HL-60 (cell line): ENCODE results near the gene AZU1.
A peak's percentile ranks its signal among the peaks of the same experiment; 100 is the strongest.

Experiments
- DNase-seq, 2 experiments: peaks; one replicate each; pipeline ENCODE4 v3.0.0-alpha.2; 2010 to 2020; ENCODE audit warnings: low read depth in 1 of 2, low spot score in 1 of 2
- H3K27ac ChIP-seq: fragments of 250-450 bp; sonication (Bioruptor Pico); replicated peaks from 2 replicates; pipeline ENCODE4 v1.5.1; 2020; ENCODE audit warnings: mild to moderate bottlenecking, moderate library complexity
- H3K27me3 ChIP-seq: fragments of 250-450 bp; sonication (Bioruptor Pico); 2 replicates; pipeline ENCODE4 v1.5.1; 2021; ENCODE audit warnings: mild to moderate bottlenecking, moderate library complexity; ENCODE audit not compliant: insufficient read depth, poor library complexity, severe bottlenecking
- H3K4me3 ChIP-seq: replicated peaks from 2 replicates; pipeline ENCODE4 v1.5.1; 2011; ENCODE audit warnings: mild to moderate bottlenecking, control low read depth, low read length; ENCODE audit not compliant: insufficient read depth
- GABPA ChIP-seq: IDR thresholded peaks from 2 replicates; pipeline ENCODE4 v1.6.1; 2012; ENCODE audit warnings: low read depth
- POLR2AphosphoS5 ChIP-seq: IDR thresholded peaks from 2 replicates; pipeline ENCODE4 v1.6.1; 2012; ENCODE audit warnings: low read depth
- SPI1 ChIP-seq: IDR thresholded peaks from 2 replicates; pipeline ENCODE4 v1.6.1; 2012; ENCODE audit warnings: low read depth, mild to moderate bottlenecking, borderline replicate concordance
- TF ChIP-seq, protein P1 (sequence below): IDR thresholded peaks from one replicate; pipeline ENCODE4 v1.5.1; 2011; ENCODE audit warnings: low read length, control low read depth, inconsistent platforms; ENCODE audit not compliant: insufficient read depth
- TF ChIP-seq, protein P2 (sequence below): IDR thresholded peaks from 2 replicates; pipeline ENCODE4 v1.6.1; 2012; ENCODE audit warnings: low read depth; ENCODE audit not compliant: insufficient replicate concordance

Gene AZU1

DNA sequence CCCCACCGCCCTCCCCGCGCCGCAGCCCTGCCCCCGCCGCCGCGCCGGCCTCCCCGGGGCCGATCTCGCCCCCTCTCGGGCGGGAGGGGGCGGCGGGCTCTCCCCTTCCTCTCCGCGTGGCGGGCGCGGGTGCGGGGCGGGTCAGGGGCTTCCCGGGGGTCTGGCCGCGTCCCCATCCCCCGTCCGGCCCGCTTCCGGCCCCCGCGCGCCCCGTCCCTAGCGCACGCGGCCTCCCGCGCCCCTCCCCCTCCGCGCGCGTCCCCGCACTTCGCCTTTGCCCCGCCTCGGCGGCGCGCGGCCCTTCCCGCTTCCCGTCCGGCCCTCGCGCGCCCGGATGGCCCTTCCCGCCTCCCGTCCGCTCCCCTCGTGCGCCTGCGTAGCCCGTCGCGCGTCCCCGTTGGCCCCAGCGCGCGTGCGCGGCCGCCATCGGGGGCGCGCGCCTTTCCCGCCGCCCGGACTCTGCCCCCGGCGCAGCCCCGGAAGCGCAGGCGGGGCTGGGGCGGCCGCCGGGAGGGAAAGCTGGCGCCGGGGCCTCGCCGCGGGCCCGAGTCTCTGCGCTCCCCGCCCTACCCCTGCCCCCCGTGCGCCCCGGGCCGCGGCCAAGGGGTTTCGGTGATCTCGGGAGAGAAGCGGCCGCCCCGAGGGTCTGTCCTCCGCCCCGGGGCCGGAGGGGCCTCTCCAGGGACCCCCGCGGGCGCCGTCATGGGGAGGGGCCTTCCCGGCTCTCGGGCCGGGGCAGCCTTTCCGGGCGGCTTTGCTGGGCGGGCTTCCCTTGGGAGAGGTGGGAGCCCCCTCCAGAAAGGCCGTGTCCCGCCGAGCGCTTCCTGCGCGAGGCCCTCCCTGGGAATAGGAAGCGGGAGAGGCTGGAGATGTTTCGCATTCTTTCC lies 29.9 kb upstream of the AZU1 start:
- Histone ChIP-seq H3K27ac (peak overlapping the region; percentile 95), H3K4me3 (peak overlapping the region; percentile 98), H3K27me3 (no peaks in the 10 kb centered on the region)
- peak; percentile 59; the same call in 1 of the 2 replicates for TF ChIP-seq POLR2AphosphoS5
- TF ChIP-seq, protein P1, sequence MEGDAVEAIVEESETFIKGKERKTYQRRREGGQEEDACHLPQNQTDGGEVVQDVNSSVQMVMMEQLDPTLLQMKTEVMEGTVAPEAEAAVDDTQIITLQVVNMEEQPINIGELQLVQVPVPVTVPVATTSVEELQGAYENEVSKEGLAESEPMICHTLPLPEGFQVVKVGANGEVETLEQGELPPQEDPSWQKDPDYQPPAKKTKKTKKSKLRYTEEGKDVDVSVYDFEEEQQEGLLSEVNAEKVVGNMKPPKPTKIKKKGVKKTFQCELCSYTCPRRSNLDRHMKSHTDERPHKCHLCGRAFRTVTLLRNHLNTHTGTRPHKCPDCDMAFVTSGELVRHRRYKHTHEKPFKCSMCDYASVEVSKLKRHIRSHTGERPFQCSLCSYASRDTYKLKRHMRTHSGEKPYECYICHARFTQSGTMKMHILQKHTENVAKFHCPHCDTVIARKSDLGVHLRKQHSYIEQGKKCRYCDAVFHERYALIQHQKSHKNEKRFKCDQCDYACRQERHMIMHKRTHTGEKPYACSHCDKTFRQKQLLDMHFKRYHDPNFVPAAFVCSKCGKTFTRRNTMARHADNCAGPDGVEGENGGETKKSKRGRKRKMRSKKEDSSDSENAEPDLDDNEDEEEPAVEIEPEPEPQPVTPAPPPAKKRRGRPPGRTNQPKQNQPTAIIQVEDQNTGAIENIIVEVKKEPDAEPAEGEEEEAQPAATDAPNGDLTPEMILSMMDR, result no peak
- DNase-seq, result peak; percentile 79 to 82

DNA sequence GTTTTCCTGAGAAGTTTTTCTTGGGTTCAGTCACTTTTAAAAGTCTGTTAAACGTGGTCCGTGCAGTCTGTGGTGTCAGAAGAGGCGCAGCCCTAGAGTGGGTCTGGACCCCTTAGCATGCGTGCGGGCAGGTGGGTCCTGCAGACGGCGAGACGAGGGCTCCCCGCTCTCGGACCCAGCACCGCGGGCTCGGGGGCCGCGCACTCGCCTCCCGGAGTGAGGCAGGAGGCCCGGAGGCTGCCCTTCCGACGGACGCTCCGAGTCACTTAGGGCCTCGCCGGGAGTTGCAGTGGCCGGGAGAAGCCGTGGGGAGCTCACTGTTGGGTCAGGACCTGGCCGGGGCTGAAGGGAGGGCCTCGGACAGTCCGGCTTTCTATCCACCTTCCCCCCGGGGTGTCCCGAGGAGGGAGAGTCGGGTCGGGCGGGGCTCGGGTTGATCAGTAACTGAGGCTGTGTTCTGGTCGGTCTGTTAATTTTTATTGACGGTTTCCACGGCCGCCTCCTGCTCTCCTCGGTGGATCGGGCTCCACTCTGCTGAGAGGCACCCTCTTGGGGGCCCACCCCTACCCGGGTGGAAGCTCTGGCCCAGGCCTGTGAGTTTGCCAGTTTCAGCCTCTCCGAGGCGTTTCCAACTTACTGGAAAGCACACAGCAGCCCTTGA lies 29.1 kb upstream of the AZU1 start:
- DNase-seq, result no peak
- H3K4me3 ChIP-seq, result peak overlapping the region; percentile 98
- no peaks in the 10 kb centered on the region for H3K27me3 ChIP-seq
- TF ChIP-seq SPI1, result no peak
- TF ChIP-seq POLR2AphosphoS5, result peak; percentile 8; the same call in 1 of the 2 replicates
- peak overlapping the region; percentile 95 for H3K27ac ChIP-seq

DNA sequence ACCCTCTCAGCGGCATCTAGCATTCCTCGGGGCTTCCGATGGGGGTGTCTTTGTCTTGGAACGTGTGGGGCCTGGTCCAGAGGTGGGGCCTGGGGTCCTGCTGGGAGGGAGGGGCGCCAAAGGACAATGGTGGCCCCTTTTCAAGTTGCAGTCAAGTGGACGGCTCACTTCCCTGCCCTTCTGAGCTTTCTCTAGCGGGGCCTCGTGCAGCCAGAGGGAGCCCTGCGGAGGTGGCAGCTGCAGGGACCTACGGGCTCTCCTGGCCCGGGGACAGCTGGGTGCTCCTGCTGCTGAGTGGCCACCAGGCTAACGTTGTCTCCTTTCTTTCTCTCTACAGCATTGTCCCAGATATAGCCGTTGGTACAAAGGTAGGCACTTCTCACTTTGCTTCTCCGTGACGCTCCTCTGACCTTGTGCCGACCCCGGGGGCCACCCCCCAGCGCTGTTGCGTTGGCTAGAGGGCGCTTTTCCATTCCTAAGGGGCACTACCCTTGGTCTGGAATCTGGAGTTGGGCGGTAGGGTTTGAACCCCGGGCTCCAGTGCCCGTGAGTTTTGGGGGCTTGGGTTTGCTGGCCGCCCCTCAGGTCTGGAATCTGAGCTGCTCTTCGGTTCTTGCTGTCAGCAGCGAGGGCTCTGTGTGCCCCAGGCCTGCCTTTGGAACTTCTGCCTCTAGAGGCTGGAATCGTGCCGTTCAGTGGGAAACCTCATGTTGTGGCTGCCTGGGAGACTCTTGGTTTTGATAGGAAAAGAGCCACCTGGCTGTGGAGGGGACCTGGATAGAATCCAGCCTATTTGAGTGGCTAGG lies 28.4 kb upstream of the AZU1 start:
- DNase-seq, result peak; percentile 45 to 56

GRCh38 chr19:800360-801029 lies 27.1 kb upstream of the AZU1 start:
- peak in 1 of 2 experiments; percentile 29 for DNase-seq
- Histone ChIP-seq H3K27me3 (no peaks in the 10 kb centered on the region), H3K4me3 (peak overlapping the region; percentile 98), H3K27ac (peak overlapping the region; percentile 95)
- TF ChIP-seq, protein P2, sequence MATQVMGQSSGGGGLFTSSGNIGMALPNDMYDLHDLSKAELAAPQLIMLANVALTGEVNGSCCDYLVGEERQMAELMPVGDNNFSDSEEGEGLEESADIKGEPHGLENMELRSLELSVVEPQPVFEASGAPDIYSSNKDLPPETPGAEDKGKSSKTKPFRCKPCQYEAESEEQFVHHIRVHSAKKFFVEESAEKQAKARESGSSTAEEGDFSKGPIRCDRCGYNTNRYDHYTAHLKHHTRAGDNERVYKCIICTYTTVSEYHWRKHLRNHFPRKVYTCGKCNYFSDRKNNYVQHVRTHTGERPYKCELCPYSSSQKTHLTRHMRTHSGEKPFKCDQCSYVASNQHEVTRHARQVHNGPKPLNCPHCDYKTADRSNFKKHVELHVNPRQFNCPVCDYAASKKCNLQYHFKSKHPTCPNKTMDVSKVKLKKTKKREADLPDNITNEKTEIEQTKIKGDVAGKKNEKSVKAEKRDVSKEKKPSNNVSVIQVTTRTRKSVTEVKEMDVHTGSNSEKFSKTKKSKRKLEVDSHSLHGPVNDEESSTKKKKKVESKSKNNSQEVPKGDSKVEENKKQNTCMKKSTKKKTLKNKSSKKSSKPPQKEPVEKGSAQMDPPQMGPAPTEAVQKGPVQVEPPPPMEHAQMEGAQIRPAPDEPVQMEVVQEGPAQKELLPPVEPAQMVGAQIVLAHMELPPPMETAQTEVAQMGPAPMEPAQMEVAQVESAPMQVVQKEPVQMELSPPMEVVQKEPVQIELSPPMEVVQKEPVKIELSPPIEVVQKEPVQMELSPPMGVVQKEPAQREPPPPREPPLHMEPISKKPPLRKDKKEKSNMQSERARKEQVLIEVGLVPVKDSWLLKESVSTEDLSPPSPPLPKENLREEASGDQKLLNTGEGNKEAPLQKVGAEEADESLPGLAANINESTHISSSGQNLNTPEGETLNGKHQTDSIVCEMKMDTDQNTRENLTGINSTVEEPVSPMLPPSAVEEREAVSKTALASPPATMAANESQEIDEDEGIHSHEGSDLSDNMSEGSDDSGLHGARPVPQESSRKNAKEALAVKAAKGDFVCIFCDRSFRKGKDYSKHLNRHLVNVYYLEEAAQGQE, result no peak
- peak; percentile 30; the same call in 1 of the 2 replicates for TF ChIP-seq POLR2AphosphoS5
- TF ChIP-seq SPI1, result no peak

More for the DNA sequence above, 28.4 kb upstream of the AZU1 start:
- Histone ChIP-seq H3K4me3 (peak overlapping the region; percentile 98), H3K27me3 (no peaks in the 10 kb centered on the region), H3K27ac (peak overlapping the region; percentile 95)
- no peak for TF ChIP-seq GABPA
- TF ChIP-seq POLR2AphosphoS5, result 0 out of 2 replicates have a peak, but pooled peaks have one; percentile 23
- TF ChIP-seq, protein P1, result no peak
